Lung (tissue), 12 donors: ENCODE data around the gene SPATC1L. TPM values are rescaled to one million over a fixed set of nuclear protein-coding genes. Genes with fewer than 3 reads are reported as not detected.

Experiments
- ATAC-seq: fragments of 200-7000 bp; cut with Tn5 transposase; one replicate; pipeline ENCODE4 v1.9.1; 2020; ENCODE audit warnings: moderate number of reproducible peaks; ENCODE audit not compliant: insufficient read depth, low FRiP score
- DNase-seq, 3 donors: peaks; one replicate each; pipeline ENCODE4 v3.0.0-alpha.2; 2013 to 2017
- H3K27ac ChIP-seq, 2 donors: one replicate each; pipeline ENCODE4 v1.5.1; 2013; ENCODE audit warnings: mild to moderate bottlenecking in 2 of 2, moderate library complexity in 2 of 2, control low read depth in 1 of 2, inconsistent platforms in 1 of 2, low read depth in 1 of 2, low read length in 1 of 2
- H3K27me3 ChIP-seq, 3 donors: one replicate each; pipeline ENCODE4 v1.5.1; 2013; ENCODE audit warnings: low read length in 2 of 3; ENCODE audit not compliant: control insufficient read depth in 3 of 3, insufficient read depth in 3 of 3
- H3K36me3 ChIP-seq, 4 donors: one replicate each; pipeline ENCODE4 v1.5.1; 2013; ENCODE audit warnings: low read length in 4 of 4, mild to moderate bottlenecking in 1 of 4, moderate library complexity in 1 of 4; ENCODE audit not compliant: control insufficient read depth in 4 of 4, insufficient read depth in 4 of 4
- H3K4me1 ChIP-seq, 5 donors: one replicate each; pipeline ENCODE4 v1.5.1; 2013; ENCODE audit warnings: low read length in 5 of 5, mild to moderate bottlenecking in 2 of 5, moderate library complexity in 1 of 5; ENCODE audit not compliant: control insufficient read depth in 5 of 5, insufficient read depth in 5 of 5
- H3K4me3 ChIP-seq: one replicate; pipeline ENCODE4 v1.5.1; 2013; ENCODE audit warnings: mild to moderate bottlenecking, control low read depth, moderate library complexity
- H3K9ac ChIP-seq, 2 donors: one replicate each; pipeline ENCODE4 v1.5.1; 2013; ENCODE audit warnings: low read length in 2 of 2, control low read depth in 1 of 2; ENCODE audit not compliant: insufficient read depth in 1 of 2
- H3K9me3 ChIP-seq, 4 donors: one replicate each; pipeline ENCODE4 v1.5.1; 2013; ENCODE audit warnings: low read length in 3 of 4, mild to moderate bottlenecking in 1 of 4, moderate library complexity in 1 of 4; ENCODE audit not compliant: control insufficient read depth in 4 of 4, insufficient read depth in 3 of 4
- WGBS, 2 donors: extraction: QIAGEN DNeasy Blood & Tissue Kit; methylation state at CpG; one replicate each; pipeline ENCODE4 v1.1.7; 2013; 5-methylcytosine and 5-hydroxymethylcytosine counted together
- polyA plus RNA-seq, 2 donors: library from polyadenylated mRNA; stranded (reverse); fragments of 200-250 nt; gene quantifications; one replicate each; pipeline ENCODE4 v1.2.1, GENCODE V29; 2013
- total RNA-seq, 2 donors: library from RNA; depleted of rRNA in 1 of 2; stranded (reverse); fragments of >200 nt in 1 of 2; gene quantifications; one replicate each; pipeline ENCODE4 v1.2.1, GENCODE V29; 2014 to 2021
- TF ChIP-seq, protein P1 (sequence below): IDR thresholded peaks from 2 replicates; pipeline ENCODE4 v1.5.1; 2012; ENCODE audit warnings: mild to moderate bottlenecking; ENCODE audit errors: control extremely low read depth, extremely low read depth
- donor health status: control.
- donor health status: control.
- donor health status: Bipolar disorder and iron deficiency.
- donor health status: healthy.
- donor health status: DM: yes; HTN: yes; CAD: no.

The SPATC1L gene
- total and polyA plus RNA-seq, 4 donors, result 6.6 to 15.6 (median 11.0) TPM

GRCh38 chr21:46195595-46196195 lies 11.4 kb upstream of the SPATC1L start:
- ATAC-seq (no peak), DNase-seq (no peak)
- WGBS, 2 donors, result 94 to 95% methylated on average over 20 of the region's 20 CpGs
- TF ChIP-seq, protein P1, sequence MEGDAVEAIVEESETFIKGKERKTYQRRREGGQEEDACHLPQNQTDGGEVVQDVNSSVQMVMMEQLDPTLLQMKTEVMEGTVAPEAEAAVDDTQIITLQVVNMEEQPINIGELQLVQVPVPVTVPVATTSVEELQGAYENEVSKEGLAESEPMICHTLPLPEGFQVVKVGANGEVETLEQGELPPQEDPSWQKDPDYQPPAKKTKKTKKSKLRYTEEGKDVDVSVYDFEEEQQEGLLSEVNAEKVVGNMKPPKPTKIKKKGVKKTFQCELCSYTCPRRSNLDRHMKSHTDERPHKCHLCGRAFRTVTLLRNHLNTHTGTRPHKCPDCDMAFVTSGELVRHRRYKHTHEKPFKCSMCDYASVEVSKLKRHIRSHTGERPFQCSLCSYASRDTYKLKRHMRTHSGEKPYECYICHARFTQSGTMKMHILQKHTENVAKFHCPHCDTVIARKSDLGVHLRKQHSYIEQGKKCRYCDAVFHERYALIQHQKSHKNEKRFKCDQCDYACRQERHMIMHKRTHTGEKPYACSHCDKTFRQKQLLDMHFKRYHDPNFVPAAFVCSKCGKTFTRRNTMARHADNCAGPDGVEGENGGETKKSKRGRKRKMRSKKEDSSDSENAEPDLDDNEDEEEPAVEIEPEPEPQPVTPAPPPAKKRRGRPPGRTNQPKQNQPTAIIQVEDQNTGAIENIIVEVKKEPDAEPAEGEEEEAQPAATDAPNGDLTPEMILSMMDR, result no peak
- Histone ChIP-seq H3K4me3 (no peak overlapping the region), H3K27me3 (no peaks in the 10 kb centered on the region), H3K36me3 (peaks cover 15 to 55% (median 21%) of the 10 kb centered on the region in 4 donors), H3K9me3 (no peaks in the 10 kb centered on the region), H3K4me1 (no peaks in the 10 kb centered on the region), H3K27ac (no peak overlapping the region), H3K9ac (no peak overlapping the region)

- H3K36me3 ChIP-seq, result peaks cover 10 to 54% (median 20%) of the 10 kb centered on the region in 4 donors
- DNase-seq, result no peak
- WGBS, 2 donors, result 91 to 92% methylated on average over 34 of the region's 34 CpGs
- H3K27ac ChIP-seq, result no peak overlapping the region
- no peak for ATAC-seq
- no peak overlapping the region for H3K9ac ChIP-seq
- no peaks in the 10 kb centered on the region for H3K9me3 ChIP-seq
- H3K27me3 ChIP-seq, result no peaks in the 10 kb centered on the region
- peaks cover 0 to 1% (median 0%) of the 10 kb centered on the region in 5 donors for H3K4me1 ChIP-seq
- H3K4me3 ChIP-seq, result no peak overlapping the region
- TF ChIP-seq, protein P1, result no peak
These were observed 10.4 kb upstream of the SPATC1L start for GRCh38 chr21:46194374-46195334.

DNA sequence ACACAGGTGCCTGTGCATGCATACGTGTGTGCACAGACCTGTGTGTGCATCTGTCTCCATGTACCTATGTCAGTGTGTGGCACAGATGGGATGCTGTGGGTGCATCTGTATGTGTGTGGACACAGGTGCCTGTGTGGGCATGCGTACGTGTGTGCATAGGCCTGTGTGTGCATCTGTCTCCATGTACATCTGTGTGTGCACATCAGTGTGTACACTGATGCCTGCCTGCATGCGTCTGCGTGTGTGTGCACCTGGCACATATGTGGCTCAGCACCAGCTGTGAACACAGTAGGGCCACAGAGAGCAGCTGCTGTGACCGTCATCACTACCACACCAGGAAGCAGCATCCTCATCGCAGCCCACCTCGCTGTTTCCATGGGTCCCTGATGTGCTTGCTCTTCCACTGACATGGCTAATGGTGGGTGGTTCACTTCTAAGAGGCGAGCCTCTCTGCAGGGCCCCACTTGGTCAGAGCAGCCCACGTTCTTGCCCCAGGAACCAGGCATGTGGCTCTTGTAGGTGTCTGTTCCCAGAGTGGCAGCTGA lies 9.6 kb upstream of the SPATC1L start:
- DNase-seq, result no peak
- Histone ChIP-seq H3K4me1 (peaks cover 0 to 2% (median 0%) of the 10 kb centered on the region in 5 donors), H3K9ac (no peak overlapping the region), H3K4me3 (no peak overlapping the region), H3K27me3 (no peaks in the 10 kb centered on the region), H3K27ac (no peak overlapping the region), H3K9me3 (no peaks in the 10 kb centered on the region), H3K36me3 (peaks cover 6 to 56% (median 16%) of the 10 kb centered on the region in 4 donors)
- no peak for ATAC-seq
- TF ChIP-seq, protein P1, result no peak
- WGBS, 2 donors, result 95 to 97% methylated on average over 10 of the region's 10 CpGs
